Measurements from ENCODE around the gene PRPS2. TPM values are rescaled to one million over a fixed set of nuclear protein-coding genes. Genes with fewer than 3 reads are reported as not detected.

The PRPS2 gene
- 100 to 1,000 TPM in 2 of 3 donors, 10 to 100 TPM in 1; 84.8 to 125 (median 108) TPM for polyA plus RNA-seq (ENCODE audit: insufficient read length in 3 of 3)

DNA sequence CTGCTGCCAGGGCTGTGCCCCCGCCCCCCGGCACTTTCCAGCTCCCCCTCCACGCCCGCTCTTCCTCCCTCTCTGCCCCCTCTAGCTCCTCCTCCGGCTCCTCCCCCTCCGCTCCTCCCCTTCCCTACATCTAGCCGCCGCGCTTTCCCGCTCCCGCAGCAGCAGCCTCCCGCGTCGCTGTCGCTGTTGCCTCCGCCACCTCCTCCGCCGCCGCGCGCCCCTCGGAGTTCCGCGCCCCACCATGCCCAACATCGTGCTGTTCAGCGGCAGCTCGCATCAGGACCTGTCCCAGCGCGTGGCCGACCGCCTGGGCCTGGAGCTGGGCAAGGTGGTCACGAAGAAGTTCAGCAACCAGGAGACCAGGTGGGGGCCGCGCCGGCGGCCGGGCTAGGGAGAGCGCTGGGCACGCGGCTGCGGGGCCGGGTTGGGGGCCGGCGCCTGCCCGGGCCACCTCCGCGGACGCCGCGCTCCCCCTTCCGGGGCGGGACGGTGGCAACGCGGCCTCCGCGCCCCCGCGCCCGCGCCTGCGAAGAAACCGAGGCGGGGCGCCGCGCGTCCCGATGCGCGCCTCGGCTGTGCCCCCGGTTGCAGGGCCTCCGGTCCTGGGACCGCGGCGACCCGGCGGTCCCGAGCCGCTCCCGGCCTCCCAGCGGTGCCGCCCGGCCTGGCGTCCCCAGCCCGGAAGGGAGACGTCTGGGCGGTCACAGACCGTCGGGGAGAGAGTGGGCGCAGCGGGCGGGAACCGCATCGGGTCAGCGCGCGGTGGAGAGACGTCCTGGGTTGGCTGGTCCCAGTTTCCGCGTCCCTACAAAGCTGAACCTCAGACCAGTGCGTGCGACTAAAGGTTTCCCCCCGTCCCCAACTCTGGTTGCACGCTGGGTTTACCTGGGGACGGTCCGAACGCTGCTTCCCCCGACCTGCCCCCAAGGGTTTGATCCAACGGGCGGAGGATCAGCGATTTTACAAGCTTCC, at the start of gene PRPS2:
PRPS2 (plus strand) TSS at position 156 of the 972 bp plus-strand sequence; CDS start at position 242, 86 bp downstream.
- no peak for DNase-seq (ENCODE audit: low read depth in 3 of 3, low spot score in 2 of 3)

DNA sequence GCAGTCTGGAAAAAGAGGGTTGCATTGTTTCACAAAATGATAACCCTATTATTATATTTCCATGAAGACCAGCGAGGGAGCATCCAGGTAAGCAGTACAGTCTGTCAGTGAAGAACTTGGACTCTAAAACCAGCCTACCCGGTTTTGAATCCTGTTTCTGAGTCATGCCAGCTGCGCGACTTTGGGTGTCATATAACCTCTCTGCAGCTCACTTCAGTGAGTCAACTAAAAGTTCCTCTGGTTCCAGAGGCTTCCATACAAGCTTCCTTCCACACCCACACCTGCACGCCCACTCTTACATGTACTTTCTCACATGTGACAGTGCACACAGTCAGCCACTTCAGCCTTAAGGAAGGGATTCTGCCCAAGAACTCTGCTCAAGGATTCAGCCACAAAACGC, 49.8 kb upstream of the PRPS2 start:
- DNase-seq (ENCODE audit: low read depth in 3 of 3, low spot score in 2 of 3): no peak

DNA sequence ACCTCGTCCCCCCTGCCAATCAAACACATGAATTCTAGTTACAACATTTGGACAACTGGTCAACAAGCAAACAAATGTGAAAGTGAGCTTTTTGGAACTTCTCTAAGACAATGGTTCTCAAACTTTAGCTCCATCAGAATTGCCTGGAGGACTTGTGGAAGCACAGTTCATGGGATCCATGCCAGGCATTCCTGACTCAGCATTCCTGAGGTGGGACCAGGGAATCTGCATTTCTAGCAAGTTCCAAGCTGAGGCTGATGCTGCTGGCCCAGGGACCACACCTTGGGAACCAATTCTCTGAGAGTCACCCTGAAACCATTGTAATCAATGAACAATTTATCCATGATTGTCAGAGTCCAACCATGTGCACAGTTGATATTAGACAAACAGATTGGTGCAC, 43.8 kb upstream of the PRPS2 start:
- DNase-seq (ENCODE audit: low read depth in 3 of 3, low spot score in 2 of 3): no peak

DNA sequence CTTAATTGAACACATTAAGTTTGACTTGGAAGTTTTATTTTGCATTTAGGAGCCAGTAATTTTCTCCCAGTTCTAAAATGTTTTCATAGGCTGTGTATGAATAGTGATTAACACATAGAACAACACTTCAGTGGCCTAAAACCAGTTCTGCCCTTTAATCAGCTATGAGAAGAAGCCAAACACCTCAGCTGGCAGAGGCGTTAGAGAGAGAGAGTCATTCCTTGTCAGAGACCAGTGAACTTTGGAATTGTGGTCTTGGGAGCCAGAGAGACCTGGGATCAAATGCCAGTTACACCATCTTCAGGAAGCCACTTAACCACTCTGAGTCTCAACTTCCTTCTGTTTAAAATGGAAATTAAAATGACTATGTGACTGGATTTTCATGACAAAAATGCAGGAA, 39.3 kb upstream of the PRPS2 start:
- DNase-seq (ENCODE audit: low read depth in 3 of 3, low spot score in 2 of 3): no peak

DNA sequence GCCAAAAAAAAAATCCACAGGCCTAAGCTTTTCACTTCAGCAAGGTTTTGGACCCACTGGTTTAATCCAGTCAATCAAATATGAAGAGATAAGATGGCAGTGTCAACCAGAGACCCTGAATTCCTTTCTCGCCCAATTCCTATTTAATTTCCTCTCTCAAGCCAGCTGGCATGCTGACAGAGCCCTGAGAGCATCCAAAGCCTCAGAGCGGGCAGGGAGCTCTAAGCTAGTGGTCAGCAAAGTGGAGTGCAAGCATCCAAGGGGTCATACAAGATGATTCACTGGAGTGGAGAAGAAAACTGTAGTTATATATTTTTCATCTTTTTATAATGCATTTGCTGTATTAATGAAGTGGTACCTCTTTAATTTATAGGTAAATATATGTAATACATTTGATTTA, 37.8 kb upstream of the PRPS2 start:
- DNase-seq (ENCODE audit: low read depth in 3 of 3, low spot score in 2 of 3): no peak

DNA sequence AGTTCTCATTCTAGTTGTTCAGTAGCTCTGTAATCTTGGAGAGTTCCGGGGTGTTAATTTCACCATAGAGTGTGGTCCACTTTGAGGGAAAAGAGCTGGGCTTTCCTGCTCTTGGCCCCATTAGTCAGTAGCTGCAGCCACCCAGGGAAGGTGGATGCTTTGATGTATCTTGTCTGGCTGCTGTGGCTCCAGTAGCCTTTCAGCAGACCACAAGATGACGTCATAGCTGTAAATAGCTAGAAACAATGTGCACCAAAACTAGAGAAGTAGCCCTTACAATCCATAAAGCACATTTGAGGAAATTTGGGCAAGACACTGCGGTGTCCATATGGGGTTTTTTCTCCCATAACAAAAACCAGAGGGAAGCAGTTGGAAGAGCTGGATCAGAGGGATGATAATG, 32.9 kb upstream of the PRPS2 start:
- DNase-seq (ENCODE audit: low read depth in 3 of 3, low spot score in 2 of 3): no peak

DNA sequence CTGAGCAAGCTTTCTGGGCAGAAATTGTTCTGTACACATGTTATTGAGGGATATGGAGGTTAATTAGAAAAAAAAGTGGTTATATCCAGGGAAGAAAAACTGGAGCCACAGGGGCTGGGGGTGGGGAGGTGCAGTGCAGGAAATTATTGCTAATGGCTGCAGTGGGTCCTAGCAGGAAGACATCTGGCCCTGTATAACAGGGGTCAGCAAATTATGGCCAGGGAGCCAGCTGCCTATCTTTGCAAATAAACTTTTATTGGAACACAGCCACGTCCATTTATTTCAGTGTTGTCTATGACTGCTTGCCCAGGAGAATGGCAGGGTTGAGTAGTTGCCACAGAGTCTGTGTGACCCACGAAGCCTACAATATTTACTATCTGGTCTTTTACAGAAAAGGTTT, 23.4 kb upstream of the PRPS2 start:
- DNase-seq (ENCODE audit: low read depth in 3 of 3, low spot score in 2 of 3): no peak

DNA sequence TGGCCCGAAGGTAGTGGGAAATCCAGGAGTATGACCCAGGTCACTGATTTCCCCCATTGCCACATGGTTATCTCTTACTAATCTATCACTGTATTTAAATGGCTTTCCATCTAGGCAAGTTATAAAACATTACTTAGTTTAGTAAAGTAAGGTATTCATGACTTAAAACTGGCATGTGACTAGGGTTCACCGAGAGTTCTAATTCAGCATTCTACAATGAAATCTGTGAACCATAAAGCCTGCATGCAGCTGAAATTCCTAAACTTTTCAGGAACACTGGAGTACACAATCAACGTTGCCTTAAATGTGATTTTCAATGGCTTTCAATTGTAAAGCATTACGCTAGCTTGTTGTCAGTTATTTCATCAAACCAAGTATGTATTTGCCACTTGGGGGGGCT, 22.7 kb upstream of the PRPS2 start:
- no peak for DNase-seq (ENCODE audit: low read depth in 3 of 3, low spot score in 2 of 3)

DNA sequence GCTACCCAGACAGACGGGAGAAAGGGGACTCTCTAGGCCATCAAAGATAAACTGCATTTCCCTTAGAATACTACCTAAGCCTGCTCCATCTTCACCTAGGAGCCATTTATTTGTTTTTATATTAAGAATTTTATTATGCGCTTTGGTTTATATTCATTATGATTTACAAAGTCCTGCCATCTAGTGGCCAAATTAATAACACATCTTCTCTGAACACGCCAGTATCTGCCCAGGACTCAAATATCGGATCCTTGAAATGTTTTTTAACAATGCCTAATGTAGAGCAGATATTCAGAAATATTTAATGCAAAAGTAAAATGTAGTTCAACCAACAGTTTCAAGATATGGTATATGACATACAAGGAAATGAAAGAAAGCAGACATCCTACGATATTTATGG, 20.8 kb upstream of the PRPS2 start:
- DNase-seq (ENCODE audit: low read depth in 3 of 3, low spot score in 2 of 3): no peak

DNA sequence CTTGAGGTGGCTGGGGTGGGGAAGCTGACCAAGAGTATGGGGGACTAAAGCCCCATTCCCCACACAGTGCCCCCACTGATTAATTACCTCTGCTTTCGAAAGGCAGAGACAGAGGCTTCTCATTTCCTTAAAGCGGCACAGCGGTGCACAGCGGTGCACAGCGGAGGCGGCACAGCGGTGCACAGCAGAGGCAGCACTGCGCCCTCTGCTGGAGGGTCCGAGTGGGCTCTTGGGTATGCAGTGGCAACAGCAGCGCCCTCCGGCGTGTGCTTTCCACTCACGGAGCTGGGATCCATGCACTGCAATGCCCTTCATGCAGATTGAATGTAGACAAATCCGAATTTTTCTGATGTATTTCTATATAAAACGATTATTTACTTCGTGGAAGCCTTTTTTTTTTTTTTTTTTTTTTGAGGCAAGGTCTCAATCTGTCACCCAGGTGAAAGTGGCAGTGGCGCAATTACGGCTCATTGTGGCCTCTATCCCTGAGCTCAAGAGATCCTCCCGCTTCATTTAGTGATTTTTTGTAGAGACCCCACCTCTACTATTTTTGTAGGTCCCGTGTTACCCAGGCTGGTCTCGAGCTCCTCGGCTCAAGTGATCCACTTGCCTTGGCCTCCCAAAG, 19.7 kb upstream of the PRPS2 start:
- DNase-seq (ENCODE audit: low read depth in 3 of 3, low spot score in 2 of 3): no peak

DNA sequence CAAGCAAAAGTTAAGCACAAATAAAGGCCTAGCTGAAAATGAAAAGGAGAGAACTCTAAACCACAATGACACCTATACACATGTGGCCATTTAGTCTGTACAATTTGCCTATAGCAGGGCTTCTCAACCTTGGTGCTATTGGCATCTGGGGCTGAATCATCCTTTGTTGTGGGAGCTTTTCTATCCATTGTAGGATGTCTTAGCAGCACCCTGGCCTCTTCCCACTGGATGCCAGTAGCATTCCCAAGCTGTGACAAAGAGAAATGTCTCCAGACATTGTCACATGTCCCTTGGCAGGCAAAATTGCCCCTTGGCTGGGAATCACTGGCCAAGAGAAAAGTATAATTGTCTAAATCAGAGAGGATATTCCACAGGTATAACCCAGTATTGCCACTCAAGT, 13.5 kb upstream of the PRPS2 start:
- no peak for DNase-seq (ENCODE audit: low read depth in 3 of 3, low spot score in 2 of 3)

DNA sequence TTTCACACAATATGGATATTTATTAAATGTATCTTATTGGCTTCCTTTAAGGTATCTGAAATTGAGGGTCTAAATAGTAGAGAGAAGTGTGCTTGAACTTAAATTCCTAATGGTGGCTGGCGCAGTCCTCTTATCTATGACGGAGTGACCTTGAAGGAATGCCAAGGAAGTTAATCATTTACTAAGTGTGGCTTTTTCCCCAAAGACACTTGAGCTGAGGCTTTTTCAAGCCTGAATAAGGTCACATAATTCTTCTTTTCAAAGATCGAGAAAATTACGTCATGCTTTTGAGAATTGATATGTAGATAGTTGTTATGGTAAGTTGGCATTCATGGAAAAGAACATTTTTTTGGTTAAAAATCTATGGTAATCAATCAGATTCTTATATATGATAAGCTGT, 11.7 kb upstream of the PRPS2 start:
- DNase-seq (ENCODE audit: low read depth in 3 of 3, low spot score in 2 of 3): no peak

DNA sequence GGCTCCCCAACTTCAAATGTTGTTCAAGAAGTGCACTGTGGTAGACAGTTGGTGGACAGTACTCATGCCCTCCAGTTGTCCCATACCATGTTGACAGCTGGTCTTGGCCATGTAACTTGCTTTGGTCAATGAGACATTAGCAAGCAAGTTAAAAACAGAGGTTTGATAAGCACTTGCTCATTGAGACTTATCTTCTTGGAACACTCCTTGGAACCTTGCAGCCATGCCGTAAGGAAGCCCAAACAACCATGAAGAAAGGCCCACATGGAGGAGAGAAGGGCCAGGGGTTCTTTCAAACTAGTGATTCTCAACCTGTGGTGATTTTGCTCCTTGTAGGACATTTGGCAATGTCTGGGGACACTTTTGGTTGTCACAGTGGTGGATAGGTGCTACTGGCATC, 2.6 kb upstream of the PRPS2 start:
- no peak for DNase-seq (ENCODE audit: low read depth in 3 of 3, low spot score in 2 of 3)

DNA sequence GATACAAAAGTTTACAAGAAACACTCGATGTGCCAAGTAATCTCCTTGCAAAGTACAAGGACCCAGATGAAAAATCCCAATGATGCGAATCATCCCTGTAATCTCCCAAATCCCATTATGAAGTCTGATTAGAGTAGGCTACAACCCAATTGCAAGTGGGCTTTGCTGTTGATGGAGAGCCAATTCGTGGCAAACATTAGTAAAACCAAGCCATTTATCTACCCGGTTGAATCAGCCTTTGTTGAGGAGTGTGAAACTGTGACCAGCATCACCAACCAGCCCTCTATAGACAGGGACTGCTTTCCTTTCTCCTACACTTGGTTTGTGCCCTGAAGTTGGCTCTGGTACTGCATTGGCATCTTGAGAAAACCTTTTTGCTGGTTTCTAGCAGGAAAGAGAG, 1.2 kb upstream of the PRPS2 start:
- no peak for DNase-seq (ENCODE audit: low read depth in 3 of 3, low spot score in 2 of 3)

DNA sequence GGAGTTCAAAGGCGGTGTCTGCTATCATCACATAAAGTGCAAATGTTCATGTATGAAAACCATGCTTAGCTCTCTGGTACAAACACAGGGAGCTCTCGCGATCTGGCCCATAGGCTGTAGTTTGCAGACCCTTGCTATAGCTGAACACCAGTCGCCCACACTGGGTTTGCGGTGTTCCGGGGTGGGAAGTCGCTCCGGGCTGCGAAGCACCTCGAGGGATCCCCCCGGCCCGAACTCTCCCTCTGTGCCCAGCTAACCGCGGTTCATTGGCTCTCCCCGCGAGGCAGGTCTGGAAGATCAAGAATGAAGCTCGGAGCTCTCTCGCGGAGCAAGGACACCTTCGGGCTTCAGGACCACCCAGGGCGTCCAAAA, 341 bp upstream of the PRPS2 start:
- DNase-seq (ENCODE audit: low read depth in 3 of 3, low spot score in 2 of 3): no peak

DNA sequence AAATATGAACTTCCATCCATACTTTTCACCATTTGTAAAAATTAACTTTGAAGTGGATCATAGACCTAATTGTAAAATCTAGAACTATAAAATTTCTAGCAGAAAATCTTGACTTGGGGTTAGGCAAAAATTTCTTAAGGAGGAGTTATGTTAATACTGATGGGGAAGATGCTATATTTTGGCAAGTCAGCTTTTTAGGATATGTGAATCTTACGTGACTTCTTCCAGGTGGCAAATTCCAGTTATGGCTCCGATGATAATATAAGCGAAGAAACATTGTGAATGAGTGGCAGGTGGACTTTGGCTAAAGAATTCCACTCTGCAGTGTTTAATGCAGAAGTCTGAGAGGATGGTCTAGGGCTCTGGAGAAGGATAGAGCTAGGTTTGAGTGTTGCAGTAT, 1.5 kb downstream of the PRPS2 start:
- no peak for DNase-seq (ENCODE audit: low read depth in 3 of 3, low spot score in 2 of 3)

DNA sequence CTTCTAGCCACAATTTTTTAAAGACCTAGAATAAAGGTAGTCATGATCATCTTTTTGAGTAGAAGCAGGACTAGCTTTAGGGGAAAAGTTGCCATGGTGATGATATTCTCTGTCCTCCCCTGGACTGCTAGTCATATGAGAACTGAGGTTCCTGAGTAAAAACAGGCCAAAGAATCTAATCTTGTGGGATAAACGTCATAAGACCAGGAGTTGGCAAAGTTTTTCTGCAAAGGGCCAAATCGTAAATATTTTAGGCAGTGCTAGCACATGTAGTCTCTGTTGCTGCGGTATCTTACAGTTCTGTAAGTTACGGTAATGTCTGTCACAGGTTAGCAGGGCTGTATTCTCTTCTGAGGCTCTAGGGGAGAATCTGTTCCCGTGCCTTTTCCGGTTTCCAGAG, 3.4 kb downstream of the PRPS2 start:
- no peak for DNase-seq (ENCODE audit: low read depth in 3 of 3, low spot score in 2 of 3)

DNA sequence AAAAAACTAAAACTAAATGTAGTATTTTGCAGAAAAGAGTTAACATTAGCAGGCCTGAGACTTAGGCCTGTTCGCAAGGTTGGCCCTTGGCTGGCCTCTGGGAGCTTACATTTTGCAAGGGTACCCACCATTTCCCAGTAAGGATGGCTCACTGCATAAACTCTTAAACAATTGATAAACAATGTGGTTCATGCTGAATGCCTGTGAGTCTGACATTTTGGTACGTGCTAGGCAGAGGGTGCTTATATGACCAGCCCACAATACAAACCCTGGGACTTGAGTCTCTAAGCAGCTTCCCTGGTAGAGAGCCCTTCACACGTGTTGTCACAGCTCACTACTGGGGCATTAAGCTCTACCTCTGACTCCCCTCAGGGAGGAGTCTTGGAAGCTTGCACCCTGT, 7.4 kb downstream of the PRPS2 start:
- no peak for DNase-seq (ENCODE audit: low read depth in 3 of 3, low spot score in 2 of 3)

DNA sequence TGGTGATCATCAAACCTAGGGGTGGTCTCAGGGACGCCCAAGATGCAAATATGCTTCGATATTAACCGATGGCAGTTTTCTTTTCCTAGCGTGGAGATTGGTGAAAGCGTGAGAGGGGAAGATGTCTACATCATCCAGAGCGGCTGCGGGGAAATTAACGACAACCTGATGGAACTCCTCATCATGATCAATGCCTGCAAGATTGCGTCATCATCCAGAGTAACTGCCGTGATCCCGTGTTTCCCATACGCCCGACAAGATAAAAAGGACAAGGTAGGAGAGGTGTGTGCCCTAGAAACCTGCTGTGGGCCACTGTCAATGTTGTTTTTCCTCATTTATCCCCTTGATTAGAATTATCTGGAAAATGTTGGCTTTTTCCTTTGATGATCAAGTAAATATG, 7.9 kb downstream of the PRPS2 start:
- DNase-seq (ENCODE audit: low read depth in 3 of 3, low spot score in 2 of 3): no peak

DNA sequence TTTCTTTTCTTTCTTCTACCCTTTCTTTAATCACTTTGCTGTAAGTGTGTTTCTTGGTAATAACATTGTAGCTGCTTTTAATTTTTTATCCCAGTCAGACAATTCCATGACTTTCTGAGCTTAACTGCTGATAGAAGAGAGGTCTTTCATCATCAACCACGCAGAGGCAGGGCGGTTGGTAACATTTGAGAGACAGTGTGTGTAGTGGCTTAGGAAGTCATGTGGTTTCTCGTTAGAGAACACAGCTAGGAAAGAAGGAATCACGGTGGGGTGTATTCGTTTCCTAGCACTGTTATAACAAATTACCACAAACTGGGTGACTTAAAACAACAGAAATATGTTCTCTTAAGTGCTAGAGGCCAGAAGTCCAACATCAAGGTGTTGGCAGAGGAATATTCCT, 11.5 kb downstream of the PRPS2 start:
- DNase-seq (ENCODE audit: low read depth in 3 of 3, low spot score in 2 of 3): no peak

DNA sequence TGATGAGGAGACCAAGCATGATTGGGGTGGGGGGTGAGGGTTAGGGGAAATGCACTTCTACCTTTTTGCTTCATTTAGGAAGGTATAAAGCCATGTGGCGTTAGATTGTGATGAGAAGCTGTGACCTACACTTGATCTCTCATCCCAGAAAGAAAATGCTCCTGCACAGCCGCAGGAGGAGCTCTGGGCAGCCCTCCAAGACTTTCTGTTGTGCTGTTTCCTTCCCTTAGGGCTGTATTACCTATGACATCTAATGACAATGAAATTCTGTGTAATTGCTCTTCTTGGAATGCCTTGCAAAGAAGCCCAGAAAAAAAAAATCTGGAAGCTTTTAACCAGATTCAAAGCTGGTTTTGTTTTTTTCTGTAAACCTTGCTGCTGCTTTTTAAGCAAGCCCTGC, 13.4 kb downstream of the PRPS2 start:
- DNase-seq (ENCODE audit: low read depth in 3 of 3, low spot score in 2 of 3): no peak

DNA sequence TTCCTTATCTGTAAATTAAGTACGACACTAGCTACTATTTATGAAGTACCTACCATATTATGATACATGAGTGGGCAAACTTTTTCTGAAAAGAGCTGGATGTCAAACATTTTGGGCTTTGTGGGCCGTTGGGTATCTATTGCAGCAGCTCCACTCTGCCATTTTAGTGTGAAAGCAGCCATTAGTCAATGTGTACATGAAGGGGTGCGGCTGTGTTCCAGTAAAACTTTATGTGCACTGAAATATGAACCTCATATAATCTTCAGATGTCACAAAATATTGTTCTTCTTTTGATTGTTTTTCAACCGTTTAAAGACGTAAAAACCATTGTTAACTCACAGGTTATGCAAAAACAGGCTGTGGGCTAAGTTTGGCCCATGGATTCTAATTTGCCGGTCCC, 14.1 kb downstream of the PRPS2 start:
- no peak for DNase-seq (ENCODE audit: low read depth in 3 of 3, low spot score in 2 of 3)

Measured in right renal cortex interstitium (tissue), 3 donors.